ENCODE results near the gene PIGT.
A peak's percentile ranks its signal among the peaks of the same experiment; 100 is the strongest.

PIGT gene

DNA sequence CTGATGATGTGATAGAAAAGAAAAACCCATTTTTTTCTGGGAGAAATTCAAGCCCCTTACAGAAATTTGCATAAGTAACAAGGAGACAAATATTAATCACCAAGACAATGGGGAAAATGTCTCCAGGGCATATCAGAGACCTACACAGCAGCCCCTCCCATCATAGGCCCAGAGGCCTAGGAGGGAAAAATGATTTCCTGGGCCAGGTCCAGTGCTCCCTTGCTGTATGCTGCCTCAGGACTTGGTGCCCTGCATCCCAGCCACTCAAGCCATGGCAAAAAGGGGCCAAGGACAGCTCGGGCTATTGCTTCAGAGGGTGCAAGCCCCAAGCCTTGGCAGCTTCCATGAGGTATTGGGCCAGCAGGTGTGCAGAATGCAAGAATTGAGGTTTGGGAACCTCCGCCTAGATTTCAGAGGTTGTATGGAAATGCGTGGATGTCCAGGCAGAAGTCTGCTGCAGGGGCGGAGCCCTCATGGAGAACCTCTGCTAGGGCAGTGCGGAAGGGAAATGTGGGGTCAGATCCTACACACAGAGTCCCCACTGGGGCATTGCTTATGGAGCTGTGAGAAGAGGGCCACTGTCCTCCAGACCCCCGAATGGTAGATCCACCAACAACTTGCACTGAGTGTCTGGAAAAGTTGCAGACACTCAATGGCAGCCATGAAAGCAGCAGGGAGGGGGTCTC is 15.5 kb upstream of the PIGT start:
- no peak for DNase-seq

DNA sequence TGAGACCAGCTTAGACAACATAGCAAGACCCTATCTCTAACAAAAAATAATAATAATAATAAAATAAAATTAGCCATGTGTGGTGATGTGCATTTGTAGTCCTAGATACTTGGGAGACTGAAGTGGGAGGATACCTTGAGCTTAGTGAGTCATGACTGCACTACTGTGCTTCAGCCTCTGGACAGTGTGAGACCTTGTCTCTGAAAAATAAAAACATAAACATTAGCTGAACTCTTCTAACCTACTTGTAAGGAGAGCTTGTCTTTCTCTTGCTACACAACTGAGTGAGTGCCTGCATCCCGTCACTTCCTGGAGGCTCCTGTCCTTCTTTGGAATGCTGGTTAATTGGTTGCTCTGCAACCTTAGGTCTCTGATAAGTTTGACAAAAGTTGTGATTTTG is 13.0 kb upstream of the PIGT start:
- DNase-seq = no peak

DNA sequence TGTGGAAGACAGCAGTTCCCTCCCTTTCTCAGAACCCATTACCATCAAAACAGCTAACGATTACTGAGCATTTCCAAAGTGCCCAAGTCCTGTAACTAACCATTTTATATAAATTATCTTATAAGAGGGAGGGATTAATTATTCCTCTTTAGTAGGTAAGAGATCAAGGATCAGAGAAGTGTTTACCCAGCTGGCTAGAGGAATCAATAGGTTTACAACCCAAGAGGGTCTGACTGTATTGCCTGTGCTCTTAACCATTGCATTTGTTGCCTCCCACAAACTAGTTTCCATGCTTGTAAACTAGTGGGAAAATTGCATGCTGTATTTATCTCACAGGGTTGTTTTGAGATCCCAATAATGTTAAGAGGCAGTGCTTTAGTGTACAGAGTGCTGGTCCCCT is 11.5 kb upstream of the PIGT start:
- DNase-seq = no peak

DNA sequence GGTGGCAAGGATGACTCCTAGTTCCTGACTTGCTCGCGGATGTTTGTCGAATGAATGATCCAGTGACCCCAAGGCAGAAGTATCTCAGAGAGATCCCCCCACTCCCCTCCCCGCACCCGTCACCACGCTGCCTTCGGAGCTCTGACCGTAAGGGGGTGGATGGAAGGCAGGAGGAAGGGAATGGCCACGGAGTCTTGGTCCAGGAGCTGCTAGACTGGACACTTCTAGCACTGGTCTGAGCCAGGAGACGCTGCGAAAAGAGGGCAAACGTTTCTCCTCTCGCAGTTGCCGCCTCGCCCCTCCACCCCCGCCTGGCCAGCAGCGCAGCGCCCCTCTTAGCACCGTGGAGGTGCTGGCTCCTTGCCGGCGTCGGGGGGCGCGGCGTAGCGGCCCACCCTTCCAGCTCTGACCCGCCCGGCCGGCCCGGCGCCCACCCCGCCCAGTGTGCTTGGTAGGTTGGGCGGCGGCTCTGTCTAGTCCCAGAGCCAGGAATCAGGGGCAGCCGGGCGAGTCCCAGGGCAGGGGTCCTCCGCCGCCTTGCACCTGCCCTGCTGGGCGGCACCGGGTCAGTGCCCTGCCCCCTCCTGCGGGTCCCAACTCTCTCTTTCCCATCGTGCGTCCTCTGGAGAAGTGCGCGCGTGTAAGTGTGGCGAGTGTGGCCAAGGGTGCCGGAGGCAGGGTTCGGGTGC is 10.2 kb upstream of the PIGT start:
- no peak for DNase-seq

DNA sequence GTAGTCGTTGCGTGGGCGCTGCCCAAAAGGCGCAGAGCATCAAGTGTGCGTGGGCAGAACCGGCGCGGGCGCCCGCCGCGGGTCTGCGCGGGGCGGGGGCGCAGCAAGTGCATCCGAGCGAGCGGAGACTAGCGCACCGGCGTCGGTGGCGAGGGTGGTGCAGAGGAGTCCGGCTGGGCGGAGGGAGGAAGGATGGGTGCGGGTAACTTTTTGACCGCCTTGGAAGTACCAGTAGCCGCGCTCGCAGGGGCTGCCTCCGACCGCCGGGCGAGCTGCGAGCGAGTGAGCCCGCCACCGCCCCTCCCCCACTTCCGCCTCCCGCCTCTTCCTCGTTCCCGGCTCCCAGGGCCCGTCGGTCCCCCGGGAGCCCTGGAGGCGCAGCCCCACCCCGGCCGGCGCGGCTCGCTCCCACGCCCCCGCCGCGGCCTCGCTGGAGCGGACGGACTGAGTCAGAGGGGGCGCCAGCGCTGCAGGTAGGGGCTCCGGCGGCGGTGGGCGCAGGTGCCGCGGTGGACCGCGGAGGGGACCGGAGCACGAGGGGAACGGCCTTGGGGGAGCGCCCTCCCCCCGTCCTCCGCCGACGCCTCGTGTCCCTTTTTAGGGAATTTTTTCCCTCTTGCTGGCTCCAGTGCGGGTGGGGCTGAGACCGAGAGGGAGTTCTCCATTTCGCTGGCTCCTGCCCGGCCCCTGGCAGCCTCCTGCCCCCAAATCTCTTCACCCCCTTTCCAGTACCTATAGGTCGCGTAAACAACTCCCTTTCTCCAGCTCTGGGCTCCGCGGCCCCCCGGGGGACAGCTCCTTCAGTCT is 9.5 kb upstream of the PIGT start:
- DNase-seq = peak; percentile 58

DNA sequence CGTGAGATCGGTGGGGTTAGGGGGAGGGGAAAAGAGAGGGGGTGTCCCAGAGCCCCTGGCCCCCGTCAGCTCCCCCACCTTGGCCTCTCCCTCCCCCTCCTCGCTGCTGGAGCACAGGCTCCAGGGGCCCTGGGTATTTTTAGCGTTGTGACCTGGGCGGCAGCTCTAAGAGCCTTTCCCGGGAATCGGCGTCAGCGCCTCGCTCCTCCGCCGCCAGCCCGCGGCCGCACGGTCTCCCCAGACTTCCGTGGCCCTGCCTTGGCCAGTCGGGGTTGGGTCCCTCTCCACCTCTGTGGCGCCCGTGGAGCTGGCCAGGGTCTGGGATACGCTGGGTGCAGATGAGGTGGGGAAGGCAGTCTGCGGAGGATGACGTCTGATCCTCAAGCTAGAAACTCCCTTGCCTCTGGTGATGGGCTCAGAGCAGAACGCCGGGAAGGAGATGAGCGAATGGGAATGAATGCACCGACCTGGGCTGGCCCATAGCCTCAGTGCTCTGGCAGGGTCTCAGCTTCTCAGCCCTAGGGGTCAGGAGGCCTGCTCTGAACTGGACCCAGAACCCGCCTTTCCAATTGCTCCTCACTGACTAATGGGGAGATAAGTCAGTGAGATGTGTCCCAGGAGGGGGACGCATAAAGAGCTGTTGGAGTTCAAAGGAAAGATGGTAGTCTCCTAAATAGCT is 8.7 kb upstream of the PIGT start:
- DNase-seq = peak; percentile 24

DNA sequence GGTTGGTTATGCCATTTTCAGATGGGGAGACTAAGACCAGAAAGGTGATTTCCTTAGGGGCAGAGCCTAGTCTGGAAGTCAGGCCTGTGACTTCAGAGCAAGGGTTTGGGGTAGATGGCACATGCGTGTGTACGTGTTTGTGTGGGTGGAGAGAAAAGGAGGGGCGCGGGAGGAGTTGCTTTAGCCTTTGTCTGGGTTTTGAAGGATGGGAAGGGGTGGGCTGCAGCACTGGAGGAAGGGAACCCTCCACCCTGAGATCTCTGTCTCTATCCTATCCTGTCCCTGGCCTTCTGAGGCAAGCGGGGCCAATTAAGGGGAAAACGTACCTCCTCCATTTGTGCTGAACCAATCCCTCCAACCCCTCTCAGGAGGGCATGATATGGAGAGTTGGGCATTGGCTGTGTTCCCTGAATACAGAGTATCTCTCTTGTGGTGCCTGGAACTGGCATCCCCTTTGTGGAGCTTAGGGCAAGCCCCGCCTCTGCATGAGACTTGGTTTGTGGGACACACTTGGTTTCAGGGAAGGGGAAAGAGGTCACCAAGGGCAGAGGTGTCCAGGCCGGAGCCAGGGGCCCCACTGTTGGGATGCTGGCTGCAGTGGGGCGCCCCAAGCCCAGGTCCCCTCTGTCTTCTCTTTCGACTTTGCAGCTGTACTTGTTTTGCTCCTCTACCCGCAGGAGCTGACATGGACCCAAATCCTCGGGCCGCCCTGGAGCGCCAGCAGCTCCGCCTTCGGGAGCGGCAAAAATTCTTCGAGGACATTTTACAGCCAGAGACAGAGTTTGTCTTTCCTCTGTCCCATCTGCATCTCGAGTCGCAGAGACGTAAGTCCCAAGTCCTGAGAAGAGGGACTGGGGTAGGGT is 7.9 kb upstream of the PIGT start, which contains the start of gene DBNDD2:
TSS of gene DBNDD2 (plus strand) at position 507 of the 863 bp plus-strand sequence. CDS start at position 686, 179 bp downstream.
- DNase-seq = no peak

DNA sequence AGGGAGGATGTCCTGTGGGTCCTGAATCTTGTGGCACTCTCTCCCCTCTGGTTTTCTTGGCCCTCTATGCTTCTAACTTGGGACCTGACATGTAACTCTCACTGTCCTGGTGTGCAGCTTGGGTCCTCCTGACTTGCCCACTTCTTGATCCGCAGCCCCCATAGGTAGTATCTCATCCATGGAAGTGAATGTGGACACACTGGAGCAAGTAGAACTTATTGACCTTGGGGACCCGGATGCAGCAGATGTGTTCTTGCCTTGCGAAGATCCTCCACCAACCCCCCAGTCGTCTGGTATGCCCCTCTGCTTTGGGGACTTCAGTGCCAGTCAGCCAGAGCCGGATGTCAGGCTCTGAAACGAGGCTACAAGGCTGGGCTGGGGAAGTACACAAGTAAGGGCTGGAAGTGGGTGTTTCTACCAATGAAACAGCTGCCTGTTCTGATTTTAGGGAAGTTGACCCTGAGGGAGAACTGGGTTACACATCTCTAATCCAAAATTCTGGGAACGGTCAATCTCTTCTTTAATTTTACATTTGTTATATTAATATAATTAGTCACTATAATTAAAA is 7.2 kb upstream of the PIGT start:
- no peak for DNase-seq

DNA sequence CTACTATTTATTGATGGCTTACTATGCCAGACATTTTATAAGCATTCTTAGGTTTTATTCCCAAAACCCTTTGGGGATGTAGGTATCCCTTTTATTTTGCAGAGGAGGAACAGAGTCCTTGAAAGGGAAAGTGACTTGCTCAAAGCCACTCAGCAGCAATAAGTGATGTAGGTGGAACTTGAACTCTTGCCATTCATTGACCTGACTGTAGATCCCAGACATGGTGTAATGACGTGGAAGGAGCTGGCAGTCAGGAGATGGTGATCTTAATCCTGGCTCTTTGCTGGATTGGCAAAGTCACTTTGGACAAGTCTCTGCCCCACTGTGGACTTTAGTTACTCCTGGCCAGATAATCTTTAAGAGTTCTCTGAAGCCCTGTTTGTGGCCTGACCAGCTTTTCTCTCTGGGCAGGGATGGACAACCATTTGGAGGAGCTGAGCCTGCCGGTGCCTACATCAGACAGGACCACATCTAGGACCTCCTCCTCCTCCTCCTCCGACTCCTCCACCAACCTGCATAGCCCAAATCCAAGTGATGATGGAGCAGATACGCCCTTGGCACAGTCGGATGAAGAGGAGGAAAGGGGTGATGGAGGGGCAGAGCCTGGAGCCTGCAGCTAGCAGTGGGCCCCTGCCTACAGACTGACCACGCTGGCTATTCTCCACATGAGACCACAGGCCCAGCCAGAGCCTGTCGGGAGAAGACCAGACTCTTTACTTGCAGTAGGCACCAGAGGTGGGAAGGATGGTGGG is 6.2 kb upstream of the PIGT start:
- DNase-seq = no peak

DNA sequence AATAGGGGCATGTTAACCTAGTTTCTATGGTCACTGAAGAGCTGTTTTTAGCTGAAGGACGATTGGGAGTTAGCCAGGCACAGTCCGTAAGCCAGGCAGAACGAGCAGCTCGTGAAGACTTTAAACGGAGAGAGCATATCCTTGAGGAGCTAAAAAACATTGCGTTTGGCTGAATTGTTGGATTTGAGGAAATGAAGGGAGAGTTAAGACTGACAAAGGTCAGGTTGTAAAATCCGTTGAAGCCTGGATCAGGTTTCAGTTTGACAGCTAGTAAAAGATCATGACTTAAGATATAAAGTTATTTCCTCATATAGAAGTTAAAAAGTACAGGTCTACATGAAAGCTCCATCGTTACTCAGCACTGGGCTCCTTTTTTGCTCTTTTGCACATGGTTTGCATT is 5.1 kb upstream of the PIGT start:
- DNase-seq = no peak

DNA sequence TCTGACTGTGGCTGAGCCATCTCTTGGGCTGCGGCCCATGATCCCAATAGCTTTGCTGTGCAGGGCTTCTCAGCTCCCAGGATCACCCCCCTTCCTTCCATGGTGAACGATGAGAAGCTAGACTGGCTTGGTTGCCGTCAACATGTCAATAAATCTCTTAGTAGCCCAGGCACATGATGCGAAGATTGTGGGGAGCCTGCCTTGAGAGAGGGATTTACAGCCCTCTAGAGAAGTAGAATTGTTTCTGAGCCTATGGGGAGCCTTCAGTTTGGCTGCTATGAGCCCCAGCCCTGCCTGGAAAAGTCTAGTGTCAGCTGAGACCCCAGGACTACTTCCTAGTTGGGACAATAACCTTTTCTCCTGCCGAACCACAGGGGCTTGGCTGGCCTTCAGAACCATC is 3.3 kb upstream of the PIGT start:
- no peak for DNase-seq

DNA sequence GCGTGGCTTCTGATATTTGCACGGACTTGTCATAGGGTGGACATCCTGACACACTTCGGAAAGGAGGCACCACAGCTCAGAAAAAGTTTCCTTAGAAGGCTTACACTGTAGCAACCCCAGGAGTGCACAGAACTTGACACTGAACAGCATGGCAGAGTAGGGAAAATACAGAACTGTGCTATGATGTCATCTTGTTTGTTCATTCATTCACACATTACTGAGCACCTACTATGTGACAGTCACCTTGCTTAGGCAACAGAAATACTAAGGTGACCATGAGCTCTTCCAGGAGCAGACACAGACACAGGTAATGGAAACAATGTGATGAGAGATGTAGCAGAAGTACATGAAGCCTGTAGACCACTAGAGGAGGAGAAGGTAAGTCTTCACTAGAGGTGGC is 2.5 kb upstream of the PIGT start:
- no peak for DNase-seq

DNA sequence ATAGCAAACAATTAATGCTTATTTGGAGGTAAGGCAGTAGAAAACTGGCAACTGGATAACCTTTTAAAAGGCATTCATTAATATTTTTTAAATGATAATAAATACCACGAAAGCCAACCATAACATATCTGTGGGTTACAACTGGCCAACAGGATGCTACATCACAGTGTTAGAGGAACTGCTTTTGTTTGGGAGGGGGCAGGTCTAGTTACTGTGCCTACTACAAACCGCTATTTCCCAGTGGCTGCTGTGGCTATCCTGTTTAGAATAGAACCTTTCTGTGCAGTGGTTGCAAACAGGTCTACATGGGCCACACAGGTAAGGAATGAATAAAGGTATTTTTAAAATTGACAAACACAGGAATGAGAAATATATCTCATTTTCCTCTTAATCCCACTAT is 976 bp downstream of the PIGT start:
- DNase-seq = no peak

DNA sequence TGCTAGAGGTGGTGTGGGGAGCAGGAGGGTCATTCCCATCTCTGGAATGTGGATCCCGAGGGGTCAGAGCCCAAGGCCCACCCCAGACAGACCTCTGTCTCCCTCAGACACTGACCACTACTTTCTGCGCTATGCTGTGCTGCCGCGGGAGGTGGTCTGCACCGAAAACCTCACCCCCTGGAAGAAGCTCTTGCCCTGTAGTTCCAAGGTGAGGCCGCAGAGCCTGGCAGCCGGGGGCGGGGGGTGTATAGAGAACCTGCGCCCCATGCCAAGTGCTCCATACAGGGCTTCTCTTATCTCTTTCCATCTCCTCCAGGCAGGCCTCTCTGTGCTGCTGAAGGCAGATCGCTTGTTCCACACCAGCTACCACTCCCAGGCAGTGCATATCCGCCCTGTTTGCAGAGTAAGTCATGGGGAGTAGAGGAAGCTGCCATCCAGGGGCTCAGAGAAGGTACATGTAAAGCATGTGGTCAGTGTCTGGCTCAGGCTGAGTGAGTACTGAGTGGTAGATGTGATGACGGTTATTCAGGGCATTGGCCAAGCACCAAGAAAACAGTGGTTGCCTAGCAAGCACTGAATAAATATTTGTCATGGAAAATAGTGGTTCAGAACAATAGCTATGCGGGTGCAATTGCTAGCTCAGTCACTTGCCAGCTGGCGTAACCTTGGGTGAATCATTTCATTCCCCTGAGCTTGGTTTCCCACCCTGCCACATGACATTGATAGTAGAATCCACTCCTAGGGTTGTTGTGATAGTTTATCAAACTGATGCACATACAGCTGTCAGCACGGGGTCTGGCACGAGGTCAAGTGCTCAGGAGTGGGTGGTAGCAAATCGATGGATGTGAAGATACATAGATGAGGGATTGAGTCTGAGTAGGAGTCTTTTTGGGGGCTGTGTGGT is 3.5 kb downstream of the PIGT start:
- DNase-seq = peak; percentile 69

DNA sequence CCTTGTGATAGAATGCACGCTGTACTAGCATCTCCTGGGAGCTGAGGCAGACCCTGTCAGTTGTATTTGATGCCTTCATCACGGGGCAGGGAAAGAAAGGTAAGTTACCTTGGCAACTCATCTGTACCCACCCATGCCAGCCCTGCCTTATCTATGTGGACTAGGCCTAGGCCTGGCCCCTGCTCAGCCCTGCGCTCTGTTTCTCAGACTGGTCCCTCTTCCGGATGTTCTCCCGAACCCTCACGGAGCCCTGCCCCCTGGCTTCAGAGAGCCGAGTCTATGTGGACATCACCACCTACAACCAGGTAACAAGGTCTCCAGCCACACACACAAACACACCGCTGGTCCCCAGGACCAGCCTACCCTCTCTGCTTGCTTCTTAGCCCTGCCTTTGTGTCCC is 4.2 kb downstream of the PIGT start:
- DNase-seq = no peak

DNA sequence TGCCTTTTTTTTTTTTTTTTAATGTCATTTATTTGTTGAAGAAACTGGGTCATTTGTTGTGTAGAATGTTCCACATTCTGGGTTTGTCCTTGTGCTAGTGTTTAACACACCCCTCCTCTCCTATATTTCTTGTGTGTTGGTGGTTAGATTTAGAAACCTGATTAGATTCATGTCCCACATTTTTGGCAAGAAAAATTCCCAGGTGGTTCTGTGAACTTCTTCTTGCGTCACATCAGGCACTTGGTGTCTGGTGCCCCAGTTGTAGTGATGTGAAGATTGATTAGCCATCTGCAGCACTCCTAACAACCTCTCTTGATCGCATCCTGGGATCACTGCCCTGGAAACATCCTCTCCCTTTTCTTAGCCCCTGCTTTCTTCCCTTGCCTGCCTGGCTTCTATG is 7.8 kb downstream of the PIGT start:
- DNase-seq = no peak

DNA sequence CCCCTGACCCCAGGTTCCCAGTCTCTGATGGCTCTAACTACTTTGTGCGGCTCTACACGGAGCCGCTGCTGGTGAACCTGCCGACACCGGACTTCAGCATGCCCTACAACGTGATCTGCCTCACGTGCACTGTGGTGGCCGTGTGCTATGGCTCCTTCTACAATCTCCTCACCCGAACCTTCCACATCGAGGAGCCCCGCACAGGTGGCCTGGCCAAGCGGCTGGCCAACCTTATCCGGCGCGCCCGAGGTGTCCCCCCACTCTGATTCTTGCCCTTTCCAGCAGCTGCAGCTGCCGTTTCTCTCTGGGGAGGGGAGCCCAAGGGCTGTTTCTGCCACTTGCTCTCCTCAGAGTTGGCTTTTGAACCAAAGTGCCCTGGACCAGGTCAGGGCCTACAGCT is 9.6 kb downstream of the PIGT start:
- no peak for DNase-seq

DNA sequence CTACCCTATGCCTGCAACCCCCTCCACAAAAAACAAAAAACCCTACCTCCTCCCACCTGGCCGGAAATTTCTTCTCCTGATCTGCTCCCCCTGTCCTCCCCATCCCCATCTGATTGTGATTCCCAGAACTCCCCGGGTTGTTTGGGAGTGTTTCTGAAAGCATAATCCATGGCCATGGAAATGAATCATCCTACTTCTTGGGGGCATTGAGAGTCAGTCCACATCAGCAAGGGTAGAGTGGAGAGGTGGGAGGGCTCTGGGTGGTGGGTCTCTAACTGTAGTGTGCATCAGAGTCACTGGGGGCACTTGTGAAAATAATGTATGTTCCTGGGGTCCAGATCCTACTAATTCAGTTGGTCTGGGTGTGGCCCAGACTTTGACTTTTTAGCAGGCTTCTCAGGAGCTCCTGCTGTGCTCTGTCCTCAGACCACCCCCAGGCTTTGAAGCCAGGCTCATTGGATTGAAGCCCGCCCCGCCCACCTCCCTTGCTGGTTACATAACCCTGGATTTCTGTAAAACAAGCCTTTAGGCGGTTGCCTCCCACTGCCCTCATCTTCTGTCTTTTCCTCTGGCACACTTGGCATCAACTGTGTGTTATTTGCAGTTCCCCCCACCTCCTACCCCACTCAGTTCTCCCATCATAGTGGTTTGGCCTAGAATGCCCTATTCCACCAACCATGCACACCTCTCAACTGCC is 10.5 kb downstream of the PIGT start:
- no peak for DNase-seq

Measured in fibroblast of skin of scalp (primary cell).